OCI-LY7 (cell line): ENCODE data around the gene C9orf152.

ENCODE experiments used
- EZH2phosphoT487 ChIP-seq: fragments of 200-600 bp; sonication (generic); IDR thresholded peaks from 2 replicates; pipeline ENCODE4 v1.6.1; 2018; ENCODE audit warnings: low read depth, borderline replicate concordance, mild to moderate bottlenecking, mixed run types, antibody characterized with exemption, low read length, moderate library complexity, mixed read lengths
- TF ChIP-seq, protein P1 (sequence below): fragments of 200-600 bp; sonication (generic); conservative IDR thresholded peaks from 2 replicates; pipeline ENCODE4 v1.5.1; 2014; ENCODE audit warnings: mild to moderate bottlenecking, antibody characterized with exemption, low read length, moderate library complexity, mixed read lengths

DNA sequence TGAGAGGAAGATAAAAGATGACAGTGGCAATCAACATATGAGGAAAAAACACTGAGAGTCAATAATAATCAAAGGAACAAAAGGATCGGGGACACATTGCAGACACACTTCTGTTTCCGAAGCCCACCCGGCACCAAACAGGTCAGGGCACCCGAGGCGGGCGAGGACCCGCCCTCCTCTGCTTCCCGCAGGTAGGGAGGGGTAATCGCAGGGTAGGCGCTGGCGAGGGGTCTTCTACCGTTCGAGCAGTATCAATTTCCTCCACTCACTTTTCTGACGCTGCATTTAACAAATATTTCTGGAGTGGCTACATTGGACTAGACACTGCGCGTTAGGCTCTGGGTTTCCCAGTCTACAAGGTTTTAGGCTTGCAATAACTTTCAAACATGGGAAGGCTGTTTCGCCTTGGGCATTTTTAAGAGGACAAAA, 47.1 kb upstream of the C9orf152 start:
- TF ChIP-seq, protein P1, sequence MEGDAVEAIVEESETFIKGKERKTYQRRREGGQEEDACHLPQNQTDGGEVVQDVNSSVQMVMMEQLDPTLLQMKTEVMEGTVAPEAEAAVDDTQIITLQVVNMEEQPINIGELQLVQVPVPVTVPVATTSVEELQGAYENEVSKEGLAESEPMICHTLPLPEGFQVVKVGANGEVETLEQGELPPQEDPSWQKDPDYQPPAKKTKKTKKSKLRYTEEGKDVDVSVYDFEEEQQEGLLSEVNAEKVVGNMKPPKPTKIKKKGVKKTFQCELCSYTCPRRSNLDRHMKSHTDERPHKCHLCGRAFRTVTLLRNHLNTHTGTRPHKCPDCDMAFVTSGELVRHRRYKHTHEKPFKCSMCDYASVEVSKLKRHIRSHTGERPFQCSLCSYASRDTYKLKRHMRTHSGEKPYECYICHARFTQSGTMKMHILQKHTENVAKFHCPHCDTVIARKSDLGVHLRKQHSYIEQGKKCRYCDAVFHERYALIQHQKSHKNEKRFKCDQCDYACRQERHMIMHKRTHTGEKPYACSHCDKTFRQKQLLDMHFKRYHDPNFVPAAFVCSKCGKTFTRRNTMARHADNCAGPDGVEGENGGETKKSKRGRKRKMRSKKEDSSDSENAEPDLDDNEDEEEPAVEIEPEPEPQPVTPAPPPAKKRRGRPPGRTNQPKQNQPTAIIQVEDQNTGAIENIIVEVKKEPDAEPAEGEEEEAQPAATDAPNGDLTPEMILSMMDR, result no peak
- no peak for TF ChIP-seq EZH2phosphoT487
